ENCODE data around the gene ATG2B. TPM values are rescaled to one million over a fixed set of nuclear protein-coding genes. Genes with fewer than 3 reads are reported as not detected.
A peak's percentile ranks its signal among the peaks of the same experiment; 100 is the strongest.

ATG2B gene
- total RNA-seq, 1 donor from 2014 or later = 19.9 TPM

GRCh38 chr14:96284430-96284829 lies 78.7 kb downstream of the ATG2B start:
- Mint-ChIP-seq H3K4me1 (ENCODE audit: unreplicated experiment) (peaks cover 6% of the 10 kb centered on the region), H3K36me3 (peaks cover 8% of the 10 kb centered on the region), H3K27me3 (no peaks in the 10 kb centered on the region), H3K27ac (no peak overlapping the region), H3K4me3 (no peak overlapping the region), H3K9me3 (no peaks in the 10 kb centered on the region)
- no peak for DNase-seq (ENCODE audit: extremely low spot score, unreplicated experiment)
- TF ChIP-seq CTCF (conservative IDR thresholded peaks at IDR 0.05) = peak; percentile 44

- Mint-ChIP-seq H3K36me3 (peaks cover 4% of the 10 kb centered on the region), H3K27ac (no peak overlapping the region), H3K4me1 (ENCODE audit: unreplicated experiment) (peaks cover 6% of the 10 kb centered on the region), H3K4me3 (no peak overlapping the region), H3K27me3 (no peaks in the 10 kb centered on the region), H3K9me3 (no peaks in the 10 kb centered on the region)
- no peak for DNase-seq (ENCODE audit: extremely low spot score, unreplicated experiment)
- TF ChIP-seq CTCF (conservative IDR thresholded peaks at IDR 0.05) = no peak
Observed at GRCh38 chr14:96284008-96284407, 79.1 kb downstream of the ATG2B start.

GRCh38 chr14:96281486-96281885 lies 81.7 kb downstream of the ATG2B start:
- TF ChIP-seq CTCF (conservative IDR thresholded peaks at IDR 0.05) = no peak
- Mint-ChIP-seq H3K9me3 (no peaks in the 10 kb centered on the region), H3K27me3 (no peaks in the 10 kb centered on the region), H3K36me3 (peaks cover 4% of the 10 kb centered on the region), H3K27ac (no peak overlapping the region), H3K4me1 (ENCODE audit: unreplicated experiment) (peaks cover 6% of the 10 kb centered on the region), H3K4me3 (no peak overlapping the region)
- no peak for DNase-seq (ENCODE audit: extremely low spot score, unreplicated experiment)

GRCh38 chr14:96280104-96280503 lies 83.0 kb downstream of the ATG2B start:
- H3K27ac Mint-ChIP-seq = no peak overlapping the region
- no peak for TF ChIP-seq CTCF (conservative IDR thresholded peaks at IDR 0.05)
- H3K4me1 Mint-ChIP-seq (ENCODE audit: unreplicated experiment) = peaks cover 8% of the 10 kb centered on the region
- H3K9me3 Mint-ChIP-seq = no peaks in the 10 kb centered on the region
- H3K36me3 Mint-ChIP-seq = no peaks in the 10 kb centered on the region
- no peak for DNase-seq (ENCODE audit: extremely low spot score, unreplicated experiment)
- H3K4me3 Mint-ChIP-seq = no peak overlapping the region
- H3K27me3 Mint-ChIP-seq = no peaks in the 10 kb centered on the region

- H3K4me3 Mint-ChIP-seq = no peak overlapping the region
- H3K9me3 Mint-ChIP-seq = no peaks in the 10 kb centered on the region
- TF ChIP-seq CTCF (conservative IDR thresholded peaks at IDR 0.05) = no peak
- H3K36me3 Mint-ChIP-seq = no peaks in the 10 kb centered on the region
- H3K4me1 Mint-ChIP-seq (ENCODE audit: unreplicated experiment) = peaks cover 13% of the 10 kb centered on the region
- no peak for DNase-seq (ENCODE audit: extremely low spot score, unreplicated experiment)
- no peak overlapping the region for H3K27ac Mint-ChIP-seq
- no peaks in the 10 kb centered on the region for H3K27me3 Mint-ChIP-seq
Observed at GRCh38 chr14:96279564-96279963, 83.6 kb downstream of the ATG2B start.

GRCh38 chr14:96277890-96278289 lies 85.3 kb downstream of the ATG2B start:
- H3K27ac Mint-ChIP-seq = no peak overlapping the region
- no peak for TF ChIP-seq CTCF (conservative IDR thresholded peaks at IDR 0.05)

More at GRCh38 chr14:96277890-96278289, 85.3 kb downstream of the ATG2B start:
- H3K27me3 Mint-ChIP-seq = no peaks in the 10 kb centered on the region
- H3K9me3 Mint-ChIP-seq = no peaks in the 10 kb centered on the region
- no peak for DNase-seq (ENCODE audit: extremely low spot score, unreplicated experiment)
- H3K4me3 Mint-ChIP-seq = no peak overlapping the region
- H3K36me3 Mint-ChIP-seq = no peaks in the 10 kb centered on the region
- peaks cover 23% of the 10 kb centered on the region for H3K4me1 Mint-ChIP-seq (ENCODE audit: unreplicated experiment)
